HG03378 (cell line): ENCODE measurements around the gene NSUN4.
"Not testable (repeated sequence)": the region's sequence is repeated elsewhere in the genome, so short reads cannot be mapped to it uniquely, and the experiment has no call there.

Experiments used
- ATAC-seq: cut with Tn5 transposase; IDR thresholded peaks from one replicate; pipeline ENCODE4 v1.9.1; 2021; ENCODE audit warnings: mild to moderate bottlenecking, moderate library complexity; ENCODE audit not compliant: unreplicated experiment

Gene NSUN4

DNA sequence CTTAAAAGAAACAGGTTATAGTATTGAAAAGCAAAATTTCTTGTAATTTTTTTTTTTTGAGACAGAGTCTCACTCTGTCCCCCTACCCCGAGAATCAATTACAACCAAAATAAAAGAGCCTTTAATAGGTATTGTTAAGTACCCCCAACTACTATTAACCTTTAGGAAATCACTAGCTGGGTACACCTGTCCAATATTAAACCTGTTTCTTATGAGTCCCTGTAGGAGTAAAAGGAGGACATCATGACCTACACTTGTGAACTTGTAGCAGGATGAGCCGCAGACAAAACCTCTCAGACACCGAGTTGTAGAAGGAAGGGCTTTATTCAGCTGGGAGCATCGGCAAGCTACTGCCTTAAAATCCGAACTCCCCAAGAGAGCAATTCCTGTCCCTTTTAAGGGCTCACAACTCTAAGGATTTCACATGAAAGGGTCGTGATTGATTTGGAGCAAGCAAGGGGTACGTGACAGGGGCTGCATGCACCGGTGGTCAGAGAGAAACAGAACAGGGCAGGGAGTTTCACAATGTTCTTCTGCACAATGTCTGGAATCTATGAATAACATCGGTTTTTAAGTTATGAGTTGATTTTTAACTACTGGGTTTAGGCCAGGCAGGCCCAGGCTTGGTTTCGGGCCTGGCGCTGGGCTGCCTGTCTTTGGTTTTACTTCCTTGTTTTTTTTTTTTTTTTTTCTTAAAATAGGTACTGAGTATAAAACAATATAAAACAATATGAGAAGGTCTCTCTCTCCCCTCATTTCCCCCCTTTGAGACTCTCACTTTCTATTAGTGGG lies 15.1 kb upstream of the NSUN4 start:
- ATAC-seq, result not testable (repeated sequence)

DNA sequence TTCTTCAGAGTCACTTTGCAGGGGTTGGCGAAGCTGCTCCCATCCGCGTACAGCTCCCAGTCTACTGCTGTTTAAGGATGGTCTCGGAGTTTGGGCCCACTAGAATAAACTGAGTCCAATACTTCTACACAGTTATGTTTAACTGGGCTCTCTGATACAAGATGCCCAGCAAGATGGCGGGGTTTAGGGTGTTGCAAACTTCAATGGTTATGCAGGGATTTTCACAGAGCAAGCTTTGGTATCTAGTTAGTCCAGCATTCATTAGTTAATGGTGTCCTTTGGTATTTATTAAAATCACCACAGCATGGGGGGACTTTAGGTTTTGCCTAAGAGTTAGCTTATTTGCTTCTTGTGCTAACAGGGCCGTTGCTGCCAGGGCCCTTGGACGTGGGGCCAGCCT lies 12.4 kb upstream of the NSUN4 start:
- not testable (repeated sequence) for ATAC-seq

DNA sequence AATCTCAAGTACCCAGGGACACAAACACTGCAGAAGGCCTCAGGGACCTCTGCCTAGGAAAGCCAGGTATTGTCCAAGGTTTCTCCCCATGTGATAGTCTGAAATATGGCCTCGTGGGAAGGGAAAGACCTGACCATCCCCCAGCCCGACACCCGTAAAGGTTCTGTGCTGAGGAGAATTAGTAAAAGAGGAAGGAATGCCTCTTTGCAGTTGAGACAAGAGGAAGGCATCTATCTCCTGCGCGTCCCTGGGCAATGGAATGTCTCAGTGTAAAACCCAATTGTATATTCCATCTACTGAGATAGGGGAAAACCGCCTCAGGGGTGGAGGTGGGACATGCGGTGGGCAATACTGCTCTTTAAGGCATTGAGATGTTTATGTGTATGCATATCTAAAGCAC lies 10.8 kb upstream of the NSUN4 start:
- not testable (repeated sequence) for ATAC-seq

DNA sequence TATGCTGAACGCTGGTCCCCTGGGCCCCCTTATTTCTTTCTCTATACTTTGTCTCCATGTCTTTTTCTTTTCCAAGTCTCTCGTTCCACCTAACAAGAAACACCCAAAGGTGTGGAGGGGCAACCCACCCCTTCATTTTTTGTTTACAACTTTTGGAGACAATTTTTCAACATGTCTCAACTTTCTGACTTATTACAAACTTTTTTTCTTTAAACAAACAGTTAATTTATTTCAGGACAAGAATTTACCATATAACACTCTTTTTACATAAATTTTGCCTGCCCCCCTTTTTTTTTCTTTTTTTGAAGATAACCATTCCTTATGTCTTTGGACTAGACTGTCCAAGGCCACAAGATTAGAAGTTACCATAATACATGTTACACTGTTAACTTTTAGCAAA lies 10.2 kb upstream of the NSUN4 start:
- ATAC-seq, result not testable (repeated sequence)

DNA sequence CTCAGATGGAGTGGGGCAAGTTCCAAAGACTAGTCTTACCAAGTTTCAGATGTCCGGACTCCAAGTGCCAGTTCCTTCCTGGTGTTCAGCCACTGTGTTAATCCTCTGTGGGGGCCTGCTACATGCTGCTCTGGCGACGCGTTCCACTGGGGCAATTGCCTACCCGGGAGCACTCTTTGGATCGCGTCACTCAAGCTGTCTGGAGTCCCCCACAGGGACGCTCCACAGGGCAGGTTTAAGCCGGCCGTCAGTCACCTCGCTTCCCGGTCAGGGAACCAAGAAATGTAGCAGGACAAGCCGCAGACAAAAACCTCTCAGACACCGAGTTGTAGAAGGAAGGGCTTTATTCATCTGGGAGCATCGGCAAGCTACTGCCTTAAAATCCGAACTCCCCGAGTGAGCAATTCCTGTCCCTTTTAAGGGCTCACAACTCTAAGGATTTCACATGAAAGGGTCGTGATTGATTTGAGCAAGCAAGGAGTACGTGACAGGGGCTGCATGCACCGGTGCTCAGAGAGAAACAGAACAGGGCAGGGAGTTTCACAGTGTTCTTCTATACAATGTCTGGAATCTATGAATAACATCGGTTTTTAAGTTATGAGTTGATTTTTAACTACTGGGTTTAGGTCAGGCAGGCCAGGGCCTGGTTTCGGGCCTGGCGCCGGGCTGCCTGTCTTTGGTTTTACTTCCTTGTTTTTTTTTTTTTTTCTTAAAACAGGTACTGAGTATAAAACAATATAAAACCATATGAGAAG lies 8.6 kb upstream of the NSUN4 start:
- not testable (repeated sequence) for ATAC-seq

DNA sequence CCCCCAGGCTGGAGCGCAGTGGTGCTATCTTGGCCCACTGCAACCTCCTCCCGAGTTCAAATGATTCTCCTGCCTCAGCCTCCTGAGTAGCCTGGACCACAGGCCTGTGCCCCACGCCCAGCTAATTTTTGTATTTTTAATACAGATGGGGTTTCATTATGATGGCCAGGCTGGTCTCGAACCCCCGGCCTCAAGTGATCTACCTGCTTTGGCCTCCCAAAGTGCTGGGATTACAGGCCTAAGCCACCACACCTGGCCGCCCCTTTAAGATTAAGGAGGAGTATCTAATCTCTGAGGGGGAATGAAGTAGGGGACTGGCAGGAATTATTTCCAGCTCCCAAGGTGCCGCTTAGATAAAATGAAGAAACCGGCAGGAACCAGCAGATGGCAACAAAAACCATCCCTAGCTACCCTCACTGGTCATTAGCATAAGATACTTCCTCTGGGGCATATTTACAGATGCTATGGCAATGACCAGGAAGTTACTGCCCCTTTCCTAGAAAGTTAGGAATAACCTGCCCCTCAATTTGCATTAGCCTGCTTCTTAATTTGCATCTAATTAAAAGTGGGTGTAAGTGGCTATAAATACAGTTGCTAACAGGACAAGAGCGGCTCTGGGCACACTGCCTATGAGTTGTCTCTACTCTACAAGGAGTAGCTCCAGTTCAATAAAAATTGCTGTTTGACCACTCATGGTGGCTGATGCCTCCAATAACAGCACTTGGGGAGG lies 7.1 kb upstream of the NSUN4 start:
- ATAC-seq, result peak; percentile 65

DNA sequence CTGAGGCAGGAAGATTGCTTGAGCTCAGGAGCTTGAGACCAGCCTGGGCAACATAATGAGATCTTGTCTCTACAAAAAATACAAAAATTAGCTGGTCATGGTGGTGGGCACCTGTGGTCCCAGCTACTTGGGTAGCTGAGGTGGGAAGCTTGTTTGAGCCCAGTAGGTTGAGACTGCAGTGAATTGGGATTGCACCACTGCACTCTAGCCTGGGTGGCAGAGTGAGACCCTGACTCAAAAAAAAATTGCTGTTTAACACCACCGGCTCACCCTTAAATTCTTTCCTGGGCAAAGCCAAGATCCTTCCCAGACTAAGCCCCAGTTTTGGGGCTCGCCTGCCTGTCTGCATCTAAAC lies 6.6 kb upstream of the NSUN4 start:
- no peak for ATAC-seq

DNA sequence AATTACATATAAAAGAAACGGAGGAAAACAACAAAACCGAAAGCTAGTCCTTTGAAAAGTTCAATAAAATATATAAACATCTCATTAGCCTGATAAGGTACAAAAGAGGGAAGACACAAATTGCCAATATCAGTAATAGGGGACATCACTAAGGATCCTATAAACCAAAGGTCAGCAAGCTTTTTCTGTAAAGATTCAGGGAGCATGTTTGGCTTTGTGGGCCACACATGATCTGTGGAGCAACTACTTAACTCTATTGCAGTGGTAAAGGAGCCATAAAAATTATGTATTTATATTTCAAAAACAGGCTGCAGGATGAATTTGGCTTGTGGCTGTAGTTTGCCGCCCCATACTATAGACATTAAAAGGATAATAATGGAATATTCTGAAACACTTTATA lies 5.5 kb upstream of the NSUN4 start:
- ATAC-seq, result no peak

DNA sequence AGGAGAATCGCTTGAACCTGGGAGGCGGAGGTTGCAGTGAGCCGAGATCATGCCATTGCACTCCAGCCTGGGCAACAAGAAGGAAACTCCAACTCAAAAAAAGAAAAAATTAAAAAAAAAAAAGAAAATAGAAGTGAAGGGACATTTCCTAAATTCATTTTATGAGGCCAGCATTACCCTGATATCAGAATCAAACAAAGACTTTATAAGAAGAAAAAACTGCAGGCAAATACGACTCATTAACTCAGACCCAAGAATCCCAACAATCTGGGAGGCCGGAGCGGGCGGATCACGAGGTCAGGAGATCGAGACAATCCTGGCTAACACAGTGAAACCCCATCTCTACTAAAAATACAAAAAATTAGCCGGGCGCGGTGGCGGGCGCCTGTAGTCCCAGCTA lies 3.2 kb upstream of the NSUN4 start:
- ATAC-seq, result not testable (repeated sequence)

DNA sequence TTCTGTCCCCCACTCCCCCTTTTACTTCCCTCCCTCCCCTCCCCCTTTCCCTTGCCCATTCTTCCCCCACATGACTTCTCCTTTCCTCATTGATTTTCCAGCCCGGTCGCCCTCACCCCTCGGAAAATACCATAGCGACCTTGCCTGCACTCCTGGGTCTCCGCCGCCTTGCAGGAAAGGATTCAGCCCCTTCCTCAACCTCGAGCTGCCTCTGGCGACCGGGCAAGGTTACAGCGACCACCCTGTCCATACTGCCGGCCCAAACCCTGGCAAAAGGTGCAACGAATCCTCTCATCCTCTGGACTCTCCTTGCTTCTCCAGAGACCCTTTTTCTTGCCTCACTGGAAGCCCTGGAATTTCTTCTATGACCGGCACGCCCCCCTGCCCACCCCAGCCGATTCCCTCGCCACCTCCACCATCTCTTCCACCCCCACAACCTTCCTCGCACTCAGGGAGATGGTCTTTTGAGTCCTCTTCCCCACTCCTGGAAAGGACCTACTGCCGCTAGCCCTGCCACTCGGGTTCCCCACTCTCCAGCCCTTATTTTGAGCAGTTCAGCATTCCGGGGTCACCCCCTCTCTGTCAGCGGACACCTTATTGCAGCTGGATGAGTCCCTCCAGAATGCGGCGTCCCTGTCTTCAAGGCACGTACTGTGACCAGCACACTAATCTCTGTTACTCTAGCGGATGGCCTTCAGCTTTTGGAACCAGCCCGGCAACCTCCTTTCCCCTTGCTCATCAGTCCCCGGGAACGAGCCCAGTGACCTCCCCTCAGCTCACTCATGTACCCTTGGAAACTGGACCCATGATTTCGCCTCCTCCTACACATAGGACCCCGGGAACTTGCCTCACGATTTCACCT lies 846 bp downstream of the NSUN4 start:
- ATAC-seq, result no peak

DNA sequence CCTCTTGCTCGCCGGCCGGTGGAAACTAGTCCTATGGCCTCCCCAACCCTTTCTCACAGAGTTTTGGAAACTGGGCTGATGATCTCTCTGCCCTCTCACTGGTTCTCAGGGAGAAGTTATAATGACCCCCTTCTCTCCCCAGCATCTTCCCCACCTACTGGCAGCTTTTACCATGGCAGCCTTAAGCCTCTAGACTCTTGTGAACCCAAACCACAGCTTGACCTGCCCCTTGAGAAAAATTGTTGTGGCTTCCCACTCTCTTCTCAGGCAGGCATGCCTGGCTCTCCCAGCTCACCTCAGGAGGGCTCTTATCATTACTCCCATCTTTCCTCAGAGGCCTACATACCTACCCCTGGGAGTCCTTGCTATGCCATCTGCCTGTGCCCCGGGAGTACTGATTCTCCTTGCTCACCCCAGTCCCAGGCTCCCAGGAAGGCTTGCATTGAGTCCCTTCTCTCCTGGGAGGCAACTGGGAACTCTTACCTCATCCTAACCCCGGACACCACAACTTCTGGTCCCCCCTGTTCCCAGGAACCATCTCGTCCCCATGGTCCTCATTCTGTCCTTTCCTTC lies 1.6 kb downstream of the NSUN4 start:
- no peak for ATAC-seq

DNA sequence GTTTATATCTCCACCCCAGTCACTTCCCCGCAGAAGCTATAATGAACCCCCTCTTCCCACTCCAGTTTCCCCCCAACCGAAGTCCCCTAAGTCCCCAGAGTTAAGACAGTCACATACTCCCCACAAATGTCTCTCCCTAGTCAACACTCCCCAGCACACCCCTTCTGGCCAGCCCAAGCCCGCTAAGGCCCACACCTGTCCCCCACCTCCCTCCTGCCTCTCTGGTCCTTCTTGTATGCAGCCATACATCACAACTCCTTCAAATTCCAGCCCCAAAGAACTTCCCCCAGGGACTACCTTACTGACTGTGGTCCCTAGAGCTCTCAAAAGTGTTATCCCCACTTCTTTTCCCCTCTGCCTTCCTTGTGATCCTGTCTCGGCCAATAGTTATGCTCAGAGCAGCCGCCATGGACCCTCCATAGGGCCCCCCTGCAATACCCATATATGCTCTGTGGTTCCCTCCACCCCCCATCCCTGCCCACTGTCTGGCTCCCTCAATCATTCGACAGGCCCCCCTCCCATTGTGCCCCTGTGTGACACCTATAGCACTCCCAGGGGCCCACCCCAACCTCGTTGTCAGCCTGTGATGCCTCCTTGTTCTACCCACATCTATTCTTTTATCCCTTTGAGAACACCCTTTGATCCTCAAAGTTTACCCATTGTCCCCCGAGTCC lies 2.2 kb downstream of the NSUN4 start:
- no peak for ATAC-seq

DNA sequence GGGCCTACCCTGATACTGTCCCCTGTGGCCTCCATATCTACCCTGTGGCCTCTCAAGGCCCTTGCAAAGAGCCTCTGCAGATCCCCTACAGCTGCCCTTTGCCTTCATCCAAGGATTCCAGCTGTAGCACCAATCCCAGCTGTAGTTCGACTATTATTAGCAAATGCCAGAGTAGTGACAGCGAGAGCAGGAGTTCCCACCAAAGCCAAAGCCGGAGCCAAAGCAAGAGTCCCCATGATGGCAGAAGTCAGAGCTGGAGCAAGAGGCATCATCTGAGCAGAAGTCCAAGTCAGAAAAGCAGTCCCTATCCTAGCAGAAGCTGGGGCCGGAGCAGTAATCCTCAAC lies 2.7 kb downstream of the NSUN4 start:
- no peak for ATAC-seq

DNA sequence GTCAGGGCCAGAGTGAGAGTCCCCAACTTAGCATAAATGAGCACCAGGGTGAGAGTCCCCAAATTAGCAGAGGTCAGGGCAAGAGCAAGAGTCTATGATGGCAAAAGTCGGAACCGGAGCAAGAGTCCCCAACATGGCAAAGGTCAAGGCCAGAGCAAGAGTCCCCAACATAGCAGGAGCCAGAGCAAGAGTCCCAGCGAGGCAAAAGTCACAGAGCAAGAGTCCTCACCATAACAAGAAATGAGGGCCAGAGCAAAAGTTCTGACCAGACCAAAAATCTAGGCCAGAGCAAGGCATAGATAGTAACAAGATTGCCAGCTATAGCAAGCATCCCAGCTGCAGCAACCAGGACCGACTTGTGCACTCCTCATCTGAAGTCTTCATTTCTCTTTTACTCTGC lies 3.1 kb downstream of the NSUN4 start:
- no peak for ATAC-seq

DNA sequence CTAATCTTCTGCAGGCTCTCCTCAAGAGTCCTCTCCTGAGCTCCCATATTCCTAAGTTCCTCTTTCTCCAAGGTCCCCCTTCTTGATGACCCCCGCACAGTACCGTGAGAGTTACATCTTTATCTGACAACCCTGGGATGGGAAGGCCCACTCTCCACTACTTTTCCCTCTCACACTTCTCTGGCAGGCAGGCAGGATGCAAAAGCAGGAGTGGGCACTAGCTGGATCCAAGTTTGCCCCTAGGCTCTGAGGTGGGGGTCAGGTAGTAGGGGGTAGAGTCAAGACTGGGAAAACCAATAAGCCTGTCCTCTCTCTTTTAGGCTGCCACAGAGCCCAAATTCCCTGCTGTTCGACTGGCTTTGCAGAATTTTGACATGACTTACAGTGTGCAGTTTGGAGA lies 3.9 kb downstream of the NSUN4 start:
- ATAC-seq, result no peak

DNA sequence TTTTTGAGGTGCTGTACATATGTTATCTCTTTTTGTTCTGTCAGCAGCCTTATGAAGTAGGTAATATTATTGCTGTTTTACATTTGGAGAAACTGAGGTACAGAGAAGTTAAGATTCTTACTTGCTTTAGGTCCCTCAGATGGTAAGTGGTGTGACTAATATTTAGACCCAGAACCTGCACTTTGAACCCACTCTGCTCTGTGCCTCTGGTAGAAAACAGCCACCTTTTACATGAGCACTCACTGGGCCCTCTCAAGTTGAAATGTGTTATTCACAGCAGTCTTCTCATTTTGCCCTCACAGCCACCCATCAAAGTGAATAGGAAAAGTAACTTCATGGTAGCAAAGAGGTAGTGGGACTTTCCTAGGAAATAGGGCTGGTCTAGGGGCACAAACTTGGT lies 4.7 kb downstream of the NSUN4 start:
- no peak for ATAC-seq

DNA sequence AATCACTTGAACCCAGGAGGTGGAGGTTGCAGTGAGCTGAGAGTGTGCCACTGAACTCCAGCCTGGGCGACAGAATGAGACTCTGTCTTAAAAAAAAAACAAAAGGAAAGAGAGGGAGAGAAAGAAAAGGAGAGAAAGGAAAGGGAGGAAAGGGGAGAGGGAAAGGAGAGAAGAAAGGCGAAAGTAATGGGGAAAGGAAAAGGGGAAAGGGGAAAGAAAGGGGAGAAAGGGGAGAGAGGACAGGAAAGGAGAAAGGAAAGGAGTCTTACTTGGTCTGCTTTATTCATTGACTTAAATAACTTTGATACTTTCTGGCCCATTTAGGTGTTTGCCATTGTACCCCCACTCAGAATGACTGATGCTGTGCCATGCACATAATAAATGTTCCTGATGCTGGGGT lies 11.8 kb downstream of the NSUN4 start:
- ATAC-seq, result no peak

DNA sequence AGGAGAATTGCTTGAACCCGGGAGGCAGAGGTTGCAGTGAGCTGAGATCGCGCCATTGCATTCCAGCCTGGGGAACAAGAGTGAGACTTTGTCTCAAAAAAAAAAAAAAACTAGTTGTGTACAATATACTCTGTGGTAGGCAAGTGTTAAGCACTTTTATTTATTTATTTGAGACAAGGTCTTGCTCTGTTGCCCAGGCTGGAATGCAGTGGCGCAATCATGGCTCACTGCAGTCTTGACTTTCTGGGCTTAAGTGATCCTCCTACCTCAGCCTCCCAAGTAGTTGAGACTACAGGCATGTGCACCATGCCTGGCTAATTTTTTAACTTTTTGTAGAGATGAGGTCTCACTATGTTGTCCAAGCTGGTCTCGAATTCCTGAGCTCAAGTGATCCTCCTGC lies 15.3 kb downstream of the NSUN4 start:
- ATAC-seq, result not testable (repeated sequence)

DNA sequence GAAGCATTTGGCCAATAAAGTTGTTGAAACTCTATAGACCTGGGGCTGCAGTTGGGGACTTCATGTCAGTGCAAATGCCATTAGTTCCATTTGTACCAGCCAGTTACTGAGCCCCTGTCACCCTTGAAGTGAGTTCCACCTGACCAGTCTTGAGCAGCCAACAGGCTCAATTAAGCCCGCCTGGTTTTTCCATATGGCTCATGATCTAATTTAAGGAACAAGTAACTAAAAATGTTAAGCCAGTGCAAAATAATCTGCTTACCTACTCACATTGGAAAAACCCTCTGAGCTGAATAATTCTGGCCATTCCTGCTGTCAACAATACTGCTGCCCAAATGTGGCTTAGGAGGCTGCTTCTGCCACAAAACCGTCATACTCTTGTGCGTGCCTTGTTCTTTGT lies 21.6 kb downstream of the NSUN4 start:
- no peak for ATAC-seq

DNA sequence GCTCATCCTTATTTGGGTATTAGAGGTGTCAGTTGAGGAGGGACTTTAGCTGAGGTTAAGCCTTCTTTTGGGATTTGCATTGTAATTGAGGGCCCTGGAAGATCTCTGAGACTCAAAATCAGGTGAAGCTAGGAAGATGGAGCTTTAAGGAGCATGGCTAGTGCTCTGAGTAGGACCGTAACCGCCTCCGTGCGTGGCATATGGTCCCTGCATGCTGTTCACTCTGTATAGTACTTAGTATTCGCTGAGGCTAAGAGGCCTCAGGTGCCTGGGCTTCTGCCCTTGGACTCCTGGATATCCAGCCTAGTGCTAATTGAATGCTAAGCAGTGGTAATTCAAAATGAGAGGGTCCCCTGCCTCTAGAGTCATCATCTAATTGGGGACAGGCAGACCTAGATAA lies 22.5 kb downstream of the NSUN4 start:
- no peak for ATAC-seq
